NCI-H2196 (cell line): ENCODE data around the gene VIM.
"Not testable (repeated sequence)": the region's sequence is repeated elsewhere in the genome, so short reads cannot be mapped to it uniquely, and the experiment has no call there.

ENCODE experiments used
- DNase-seq: peaks from one replicate; lab custom pipeline; 2025; ENCODE audit not compliant: unreplicated experiment; lab: John Stamatoyannopoulos, UW

VIM gene

GRCh38 chr10:17231788-17232187, 3.7 kb downstream of the VIM start:
- no peak for DNase-seq

DNA sequence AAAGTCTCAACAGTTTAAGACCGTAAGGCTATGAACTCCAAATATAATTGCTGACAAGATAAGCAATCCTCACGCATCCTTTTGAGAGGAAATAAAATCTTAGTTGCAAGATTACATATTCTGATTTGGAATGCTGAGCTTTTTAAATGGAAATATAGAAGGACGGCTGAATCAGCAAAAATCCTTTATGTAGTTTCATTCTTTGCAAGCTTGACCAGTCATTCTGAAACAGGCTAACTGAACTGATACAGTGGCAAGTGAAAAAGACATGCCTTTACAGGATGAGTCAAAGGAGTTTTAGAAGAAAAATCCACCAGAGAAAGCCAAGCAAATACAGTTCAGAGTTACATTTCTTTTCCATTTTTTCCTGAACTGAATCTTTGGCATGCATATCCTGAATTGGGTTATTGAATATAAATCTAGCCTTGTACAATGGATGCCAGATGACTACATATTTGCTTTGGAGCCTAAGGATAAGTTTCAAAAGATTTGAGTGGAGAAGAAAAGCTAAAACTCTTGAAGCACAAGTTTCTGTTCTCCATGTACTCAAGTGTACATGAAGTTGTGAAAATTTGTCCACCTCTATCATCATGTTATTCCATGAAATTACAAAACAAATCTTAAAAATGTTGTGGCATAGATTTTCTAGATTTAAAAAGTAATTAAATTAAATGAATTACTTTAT, 4.4 kb downstream of the VIM start:
- no peak for DNase-seq

DNA sequence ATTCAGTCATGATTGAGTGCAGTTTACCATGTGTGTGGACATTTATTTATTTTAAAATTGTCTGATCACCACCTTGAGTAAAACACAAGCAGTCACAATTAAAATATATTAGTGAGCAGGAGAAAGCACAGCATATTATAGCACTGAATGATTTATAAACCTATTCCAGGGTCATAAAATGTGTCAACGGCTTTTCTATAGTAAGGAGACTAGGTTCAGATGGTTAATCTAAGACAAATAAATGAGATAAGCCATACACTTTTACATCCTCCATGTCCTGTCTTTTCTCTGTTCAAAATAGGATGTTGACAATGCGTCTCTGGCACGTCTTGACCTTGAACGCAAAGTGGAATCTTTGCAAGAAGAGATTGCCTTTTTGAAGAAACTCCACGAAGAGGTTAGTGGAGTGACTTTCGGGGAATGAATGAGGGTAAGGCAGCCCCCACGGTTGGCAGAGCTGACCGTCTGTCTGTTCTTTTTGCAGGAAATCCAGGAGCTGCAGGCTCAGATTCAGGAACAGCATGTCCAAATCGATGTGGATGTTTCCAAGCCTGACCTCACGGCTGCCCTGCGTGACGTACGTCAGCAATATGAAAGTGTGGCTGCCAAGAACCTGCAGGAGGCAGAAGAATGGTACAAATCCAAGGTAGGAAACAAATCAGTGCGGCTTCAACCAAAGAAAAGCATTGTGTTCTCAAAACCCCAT, 5.4 kb downstream of the VIM start:
- no peak for DNase-seq

- DNase-seq, result no peak
Observed at GRCh38 chr10:17234431-17234945, 6.4 kb downstream of the VIM start.

- DNase-seq, result no peak
Observed at GRCh38 chr10:17235136-17235535, 7.1 kb downstream of the VIM start.

- no peak for DNase-seq
Observed at GRCh38 chr10:17236468-17237148, 8.6 kb downstream of the VIM start.

DNA sequence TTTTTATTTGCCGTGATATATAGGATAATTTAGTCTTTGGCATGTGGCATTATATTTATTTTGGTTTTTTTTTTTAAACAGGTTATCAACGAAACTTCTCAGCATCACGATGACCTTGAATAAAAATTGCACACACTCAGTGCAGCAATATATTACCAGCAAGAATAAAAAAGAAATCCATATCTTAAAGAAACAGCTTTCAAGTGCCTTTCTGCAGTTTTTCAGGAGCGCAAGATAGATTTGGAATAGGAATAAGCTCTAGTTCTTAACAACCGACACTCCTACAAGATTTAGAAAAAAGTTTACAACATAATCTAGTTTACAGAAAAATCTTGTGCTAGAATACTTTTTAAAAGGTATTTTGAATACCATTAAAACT, 9.1 kb downstream of the VIM start:
- DNase-seq, result no peak

- DNase-seq, result no peak
Observed at GRCh38 chr10:17237915-17238444, 9.9 kb downstream of the VIM start.

GRCh38 chr10:17238445-17239291, 10.6 kb downstream of the VIM start:
- DNase-seq, result no peak

- DNase-seq, result no peak
Observed at GRCh38 chr10:17239345-17240085, 11.5 kb downstream of the VIM start.

GRCh38 chr10:17240096-17240495, 12.1 kb downstream of the VIM start:
- DNase-seq, result no peak

DNA sequence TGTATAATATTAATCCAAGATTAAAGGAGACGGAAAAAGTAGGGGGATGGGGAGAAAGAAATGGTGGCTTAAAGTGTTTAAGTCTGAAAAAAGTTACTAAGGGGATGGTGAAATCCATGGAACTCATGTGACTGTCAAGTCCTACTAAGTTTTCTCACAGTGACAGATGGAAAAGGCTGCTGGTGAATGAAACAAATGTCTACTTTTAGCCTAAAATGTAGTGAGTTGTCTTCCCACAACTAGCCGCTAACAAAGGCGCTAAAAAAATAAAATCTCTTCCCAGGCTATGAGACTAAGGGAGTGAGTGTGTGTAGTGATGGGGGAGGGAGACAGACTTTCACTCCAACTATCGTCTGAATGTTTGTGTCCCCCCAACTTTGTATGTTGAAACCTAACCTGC, 12.6 kb downstream of the VIM start:
- no peak for DNase-seq

DNA sequence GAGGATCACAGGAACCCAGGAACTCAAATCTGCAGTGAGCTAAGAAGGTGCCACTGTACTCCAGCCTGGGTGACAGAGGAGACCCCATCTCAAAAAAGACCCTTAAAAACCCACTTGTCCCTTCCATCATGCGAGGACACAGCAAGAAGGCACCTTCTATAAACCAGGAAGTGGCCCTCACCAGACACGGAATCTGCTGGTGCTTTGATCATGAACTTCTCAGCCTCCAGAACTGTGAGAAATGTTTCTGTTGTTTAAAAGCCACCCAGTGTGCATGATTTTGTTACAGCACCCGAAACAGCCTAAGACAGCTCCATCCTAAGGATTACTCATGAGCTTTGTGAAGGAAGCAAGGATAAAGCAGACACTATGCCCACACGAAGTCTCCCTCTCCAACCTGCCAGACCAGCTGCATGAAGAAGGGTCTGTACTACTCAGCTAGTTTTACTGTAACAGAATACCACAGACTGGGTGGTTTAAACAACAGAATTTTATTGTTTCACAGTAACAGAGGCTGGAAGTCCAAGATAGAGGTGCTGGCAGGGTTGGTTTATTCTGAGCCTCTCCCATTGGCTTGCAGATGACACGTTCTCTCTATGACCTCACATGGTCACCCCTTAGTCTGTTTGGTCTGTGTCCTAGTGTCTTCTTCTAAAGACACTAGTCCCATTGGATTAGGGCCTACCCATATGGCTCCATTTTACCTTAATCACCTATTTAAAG, 13.7 kb downstream of the VIM start:
- DNase-seq, result no peak

- DNase-seq, result no peak
Observed at GRCh38 chr10:17244700-17245365, 16.8 kb downstream of the VIM start.

DNA sequence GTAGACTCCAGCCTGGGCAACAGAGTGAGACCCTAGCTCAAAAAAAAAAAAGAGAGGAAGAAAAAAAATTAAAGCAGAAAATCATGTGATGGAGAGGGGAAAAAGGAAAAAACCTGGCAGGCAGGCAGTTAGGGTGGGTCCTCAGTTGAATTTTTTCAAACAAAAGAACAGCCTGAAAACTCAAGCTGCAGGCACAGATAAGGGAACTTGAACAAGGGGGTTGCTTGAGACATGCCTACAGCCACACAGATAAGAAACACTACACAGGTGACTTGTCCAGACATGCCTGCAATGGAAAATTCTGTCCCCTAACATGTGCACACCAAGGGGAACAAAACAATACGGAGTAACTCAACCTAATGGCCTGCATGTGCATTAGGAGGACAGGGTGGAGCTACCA, 19.2 kb downstream of the VIM start:
- DNase-seq, result no peak

DNA sequence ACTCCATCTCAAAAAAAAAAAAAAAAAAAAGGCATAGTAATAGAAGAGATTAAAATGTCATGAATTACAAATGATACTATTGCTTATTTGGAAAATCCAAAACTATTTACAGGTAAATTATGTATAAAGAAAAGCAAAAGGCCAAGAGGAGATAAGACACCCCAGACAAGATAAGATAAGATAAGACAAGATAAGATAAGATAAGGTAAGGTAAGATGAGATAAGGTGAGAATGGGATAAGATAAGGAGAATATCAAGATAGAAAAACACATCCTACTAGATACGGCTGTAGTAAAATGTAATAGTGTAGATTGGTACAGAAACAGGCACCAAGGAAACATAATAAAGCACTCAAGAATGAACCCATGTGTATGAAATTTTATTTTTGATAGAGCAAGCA, 20.9 kb downstream of the VIM start:
- DNase-seq, result no peak

GRCh38 chr10:17249820-17250219, 21.8 kb downstream of the VIM start:
- no peak for DNase-seq

GRCh38 chr10:17250736-17251135, 22.7 kb downstream of the VIM start:
- no peak for DNase-seq

- DNase-seq, result not testable (repeated sequence)
Observed at GRCh38 chr10:17254543-17255050, 26.6 kb downstream of the VIM start.
